Pancreas (tissue), 10 donors: Measurements from ENCODE around the gene HOXA13. TPM values are rescaled to one million over a fixed set of nuclear protein-coding genes. Genes with fewer than 3 reads are reported as not detected.

Experiments used
- ATAC-seq, 4 donors: fragments of 200-7000 bp; cut with Tn5 transposase; one replicate each; pipeline versions ENCODE4 v1.8.0 to v1.9.1; 2020; ENCODE audit warnings: mild to moderate bottlenecking in 4 of 4, moderate library complexity in 4 of 4
- DNase-seq, 6 donors: peaks; one replicate each; pipeline ENCODE4 v3.0.0-alpha.2; 2020
- FAIRE-seq: peaks from 2 replicates; lab custom pipeline; 2012; peaks lifted over from hg19 to GRCh38; lab: Jason Lieb, UNC
- H3K27ac ChIP-seq, 4 donors: fragments of 200-600 bp; sonication (generic); 1 replicate in 3 of 4; 2 replicates in 1 of 4; pipeline versions ENCODE4 v1.5.0 to v1.8.0; 2020
- H3K27me3 ChIP-seq, 4 donors: fragments of 200-600 bp; one replicate each; pipeline ENCODE4 v1.8.0; 2021
- H3K36me3 ChIP-seq, 3 donors: fragments of 200-600 bp; sonication (generic) in 1 of 3; one replicate each; pipeline versions ENCODE4 v1.5.0 to v1.8.0; 2020 to 2021
- H3K4me1 ChIP-seq, 3 donors: fragments of 200-600 bp; one replicate each; pipeline ENCODE4 v1.8.0; 2021
- H3K4me3 ChIP-seq, 4 donors: fragments of 200-600 bp; sonication (generic) in 2 of 4; one replicate each; pipeline versions ENCODE4 v1.5.0 to v1.8.0; 2020 to 2021
- H3K9me3 ChIP-seq, 4 donors: fragments of 200-600 bp; one replicate each; pipeline ENCODE4 v1.8.0; 2021
- CTCF ChIP-seq, 4 donors: fragments of 200-600 bp; sonication (generic) in 3 of 4; IDR thresholded peaks; one replicate each; pipeline versions ENCODE4 v1.5.0 to v1.8.0; 2021; ENCODE audit warnings: antibody characterized with exemption in 4 of 4
- WGBS, 2 donors: extraction: QIAGEN DNeasy Blood & Tissue Kit; methylation state at CpG; one replicate each; pipeline ENCODE4 v1.1.7; 2013; 5-methylcytosine and 5-hydroxymethylcytosine counted together
- intact Hi-C, 3 donors: fragments of 100-400 bp; cut with DNase I; formaldehyde crosslinking; loops; one replicate each; pipeline versions ENCODE4 v1.11.1 to v1.14.2; 2022
- polyA plus RNA-seq, 2 donors: library from polyadenylated mRNA; stranded (reverse); fragments of 200-250 nt; gene quantifications; one replicate each; pipeline ENCODE4 v1.2.3, GENCODE V29; 2013
- total RNA-seq, 6 donors: library from RNA; stranded (reverse); fragmentation: NEBNext Ultra II Directional in 4 of 6; extraction: Animal tissue kit (Norgen Biotek cat#: 25700) in 4 of 6; gene quantifications; one replicate each; pipeline versions ENCODE4 v1.2.1 to v1.2.4, GENCODE V29; 2021 to 2023
- donor health status: healthy with polysubstance abuse.
- donor health status: DM: no; HTN: no; CAD: no; lungs with moderate emphysema.
- donor health status: DM: no; HTN: no; CAD: no.
- donor health status: control.
- donor health status: control.
- donor health status: Bipolar disorder and iron deficiency.
- donor health status: DM: yes; HTN: yes; CAD: no.
- donor health status: DM: no; HTN: no; CAD: no.
- donor health status: DM: no; HTN: no; CAD: no.
- donor health status: DM: yes; HTN: yes; CAD: no.

HOXA13 gene
- total and polyA plus RNA-seq, 8 donors = 0.03 TPM; not detected in 7

- no peaks in the 10 kb centered on the region for H3K9me3 ChIP-seq
- FAIRE-seq (no peak), DNase-seq (no peak), ATAC-seq (no peak)
- H3K36me3 ChIP-seq = no peaks in the 10 kb centered on the region
- peaks cover 0 to 55% (median 16%) of the 10 kb centered on the region in 4 donors for H3K27me3 ChIP-seq
- H3K4me1 ChIP-seq = peaks cover 0 to 7% (median 0%) of the 10 kb centered on the region in 3 donors
- intact Hi-C loops = no loop called here
- 6 to 9% methylated on average over 18 of the region's 18 CpGs for WGBS, 2 donors
- H3K27ac ChIP-seq = no peak overlapping the region
- H3K4me3 ChIP-seq = no peak overlapping the region
- TF ChIP-seq CTCF (IDR thresholded peaks at IDR 0.05) = no peak
These were observed 40.3 kb upstream of the HOXA13 start for GRCh38 chr7:27240015-27240731.

GRCh38 chr7:27239387-27240014, 39.6 kb upstream of the HOXA13 start:
- Histone ChIP-seq H3K4me1 (peaks cover 0 to 4% (median 0%) of the 10 kb centered on the region in 3 donors), H3K27me3 (peaks cover 0 to 48% (median 15%) of the 10 kb centered on the region in 4 donors), H3K27ac (no peak overlapping the region), H3K9me3 (no peaks in the 10 kb centered on the region), H3K4me3 (no peak overlapping the region), H3K36me3 (no peaks in the 10 kb centered on the region)
- no peak for TF ChIP-seq CTCF (IDR thresholded peaks at IDR 0.05)
- intact Hi-C loops = no loop called here
- DNase-seq (peak in 1 of 6 donors; percentile 63), ATAC-seq (peak in 1 of 4 donors; percentile 20), FAIRE-seq (no peak)
- WGBS, 2 donors = 9 to 10% methylated on average over 52 to 55 of the region's 55 CpGs

DNA sequence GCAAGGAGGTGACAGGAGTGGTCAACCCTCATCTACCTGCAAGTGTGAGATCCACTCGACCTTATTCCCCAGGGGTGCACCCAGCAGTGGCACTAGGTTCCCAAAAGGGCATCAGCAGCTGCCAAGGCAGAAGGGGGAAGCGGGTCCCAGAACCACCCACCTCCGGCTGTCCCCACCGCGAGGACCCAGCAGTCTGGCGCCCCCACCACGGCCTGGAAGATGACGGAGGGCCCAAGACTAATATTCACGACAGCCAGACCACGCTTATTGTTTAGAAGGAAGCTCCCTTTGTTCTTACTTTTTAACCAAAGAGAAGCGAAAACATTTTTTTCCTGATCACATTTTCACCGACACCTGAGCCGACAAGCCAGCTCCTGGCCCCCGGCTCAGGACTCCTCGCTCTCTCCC, 39.1 kb upstream of the HOXA13 start:
- intact Hi-C loops = no loop called here
- H3K27ac ChIP-seq = no peak overlapping the region
- no peaks in the 10 kb centered on the region for H3K9me3 ChIP-seq
- no peak overlapping the region for H3K4me3 ChIP-seq
- DNase-seq = no peak
- H3K27me3 ChIP-seq = peaks cover 0 to 43% (median 15%) of the 10 kb centered on the region in 4 donors
- FAIRE-seq = no peak
- 61 to 65% methylated on average over 15 of the region's 15 CpGs for WGBS, 2 donors
- no peaks in the 10 kb centered on the region for H3K36me3 ChIP-seq
- H3K4me1 ChIP-seq = peaks cover 0 to 4% (median 0%) of the 10 kb centered on the region in 3 donors
- no peak for ATAC-seq
- TF ChIP-seq CTCF (IDR thresholded peaks at IDR 0.05) = no peak

DNA sequence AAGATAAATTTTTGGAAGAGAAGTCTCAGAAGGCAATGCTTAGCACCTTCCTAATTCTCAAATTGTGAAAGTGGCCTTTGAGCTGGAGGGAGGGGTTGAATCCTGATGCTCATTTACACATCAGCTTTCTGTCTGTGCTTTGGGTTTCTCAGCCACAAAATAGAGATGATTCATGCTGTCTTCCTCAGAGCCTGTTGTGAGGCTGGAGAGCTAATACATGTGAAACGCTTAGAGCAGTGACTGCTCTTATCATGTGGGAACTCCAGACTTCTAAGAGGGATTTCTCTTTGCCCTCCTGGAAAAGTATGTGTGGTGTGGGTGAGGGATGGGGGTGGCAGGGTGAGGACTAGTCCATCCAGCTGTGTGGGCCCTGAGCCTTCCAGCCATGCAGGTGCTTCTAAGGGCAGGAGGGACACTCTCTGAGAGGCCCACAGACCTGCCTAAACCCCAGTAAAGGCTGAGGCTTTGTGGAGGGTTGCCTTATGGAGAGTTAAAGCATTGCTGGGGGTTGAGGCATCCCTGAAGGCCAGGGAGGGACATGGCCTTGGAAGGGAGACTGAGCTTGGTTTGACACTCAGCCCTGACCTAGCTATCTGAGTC, 37.9 kb upstream of the HOXA13 start:
- H3K9me3 ChIP-seq = no peaks in the 10 kb centered on the region
- no peak for TF ChIP-seq CTCF (IDR thresholded peaks at IDR 0.05)
- peaks cover 0 to 4% (median 0%) of the 10 kb centered on the region in 3 donors for H3K4me1 ChIP-seq
- no peak for ATAC-seq
- 91 to 100% methylated on average over 1 of the region's 1 CpG for WGBS, 2 donors
- H3K27me3 ChIP-seq = peaks cover 0 to 36% (median 13%) of the 10 kb centered on the region in 4 donors
- FAIRE-seq = no peak
- H3K4me3 ChIP-seq = no peak overlapping the region
- no peak for DNase-seq
- intact Hi-C loops = no loop called here
- no peaks in the 10 kb centered on the region for H3K36me3 ChIP-seq
- H3K27ac ChIP-seq = no peak overlapping the region
